Measurements from ENCODE around the gene C6orf163. TPM values are rescaled to one million over a fixed set of nuclear protein-coding genes. Genes with fewer than 3 reads are reported as not detected.

C6orf163 gene
- total and polyA plus RNA-seq, 2 donors (not counting 1 experiment from before 2014, with no cell fraction given): 0.57 to 10.0 TPM

DNA sequence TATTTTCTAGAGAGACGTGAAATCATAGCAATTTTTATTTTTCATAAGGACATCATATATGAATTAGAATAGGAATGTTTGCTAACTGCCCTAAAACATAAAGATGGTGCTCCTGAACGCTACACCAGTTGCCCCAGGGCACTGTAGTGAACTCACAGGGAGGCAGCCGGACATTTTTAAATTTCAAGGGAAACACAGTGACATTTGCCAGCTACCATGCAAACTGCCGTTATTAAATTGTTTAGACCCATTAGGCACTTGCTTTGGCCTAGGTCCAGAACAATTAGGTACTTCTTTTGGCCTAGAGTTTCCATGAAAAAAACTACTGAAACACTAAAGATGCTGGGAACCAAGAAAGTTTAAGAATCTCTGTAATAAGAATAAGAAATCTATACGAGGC lies 38.2 kb downstream of the C6orf163 start:
- Mint-ChIP-seq H3K27ac (no peak overlapping the region), H3K4me3 (no peak overlapping the region), H3K4me1 (peaks cover 10% of the 10 kb centered on the region), H3K9me3 (ENCODE audit: insufficient read depth) (no peaks in the 10 kb centered on the region), H3K27me3 (no peaks in the 10 kb centered on the region)
- WGBS (ENCODE audit: insufficient coverage): 100% methylated on average over 3 of the region's 5 CpGs
- Histone ChIP-seq H3K9ac (ENCODE audit: low read length) (no peak overlapping the region), H3K9me3 (ENCODE audit: control extremely low read depth in 1 of 3, control insufficient read depth in 2 of 3, insufficient read depth in 1 of 3, low read length in 2 of 3) (no peaks in the 10 kb centered on the region), H3K36me3 (replicated peaks in 1 of 2; ENCODE audit: control extremely low read depth in 1 of 2, control insufficient read depth in 1 of 2, extremely low read depth in 1 of 2, insufficient read depth in 2 of 2, low read length in 1 of 2) (no peaks in the 10 kb centered on the region), H3K27me3 (replicated peaks in 1 of 4; ENCODE audit: control extremely low read depth in 1 of 4, control insufficient read depth in 3 of 4, insufficient read depth in 4 of 4, low read length in 3 of 4) (no peaks in the 10 kb centered on the region), H3K79me2 (ENCODE audit: control insufficient read depth, insufficient read depth, low read length) (no peaks in the 10 kb centered on the region), H3K4me2 (replicated peaks; ENCODE audit: low read depth, low read length, poor library complexity, severe bottlenecking) (no peak overlapping the region), H4K20me1 (ENCODE audit: control insufficient read depth, insufficient read depth, low read length, poor library complexity, severe bottlenecking) (no peaks in the 10 kb centered on the region), H3K27ac (ENCODE audit: low read length in 2 of 2) (no peak overlapping the region), H3K4me1 (ENCODE audit: control insufficient read depth in 2 of 2, insufficient read depth in 2 of 2, low read length in 2 of 2) (peaks cover 7 to 10% of the 10 kb centered on the region in 2 donors), H3K4me3 (ENCODE audit: control extremely low read depth in 1 of 5, extremely low read depth in 1 of 5, insufficient read depth in 1 of 5, low read depth in 2 of 5, low read length in 4 of 5) (no peak overlapping the region), H2AFZ (ENCODE audit: insufficient read depth, low read depth, low read length, poor library complexity, severe bottlenecking) (no peak overlapping the region)
- DNase-seq (no peak), ATAC-seq (ENCODE audit: low read depth) (no peak)
- intact Hi-C loops (cut with micrococcal nuclease): no loop called here
- TF ChIP-seq, protein P1, sequence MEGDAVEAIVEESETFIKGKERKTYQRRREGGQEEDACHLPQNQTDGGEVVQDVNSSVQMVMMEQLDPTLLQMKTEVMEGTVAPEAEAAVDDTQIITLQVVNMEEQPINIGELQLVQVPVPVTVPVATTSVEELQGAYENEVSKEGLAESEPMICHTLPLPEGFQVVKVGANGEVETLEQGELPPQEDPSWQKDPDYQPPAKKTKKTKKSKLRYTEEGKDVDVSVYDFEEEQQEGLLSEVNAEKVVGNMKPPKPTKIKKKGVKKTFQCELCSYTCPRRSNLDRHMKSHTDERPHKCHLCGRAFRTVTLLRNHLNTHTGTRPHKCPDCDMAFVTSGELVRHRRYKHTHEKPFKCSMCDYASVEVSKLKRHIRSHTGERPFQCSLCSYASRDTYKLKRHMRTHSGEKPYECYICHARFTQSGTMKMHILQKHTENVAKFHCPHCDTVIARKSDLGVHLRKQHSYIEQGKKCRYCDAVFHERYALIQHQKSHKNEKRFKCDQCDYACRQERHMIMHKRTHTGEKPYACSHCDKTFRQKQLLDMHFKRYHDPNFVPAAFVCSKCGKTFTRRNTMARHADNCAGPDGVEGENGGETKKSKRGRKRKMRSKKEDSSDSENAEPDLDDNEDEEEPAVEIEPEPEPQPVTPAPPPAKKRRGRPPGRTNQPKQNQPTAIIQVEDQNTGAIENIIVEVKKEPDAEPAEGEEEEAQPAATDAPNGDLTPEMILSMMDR (IDR thresholded peaks at IDR 0.05): no peak
- TF ChIP-seq EZH2 (IDR thresholded peaks at IDR 0.05; ENCODE audit: borderline replicate concordance, insufficient read depth, low read depth, low read length, poor library complexity, severe bottlenecking): no peak
- ChIA-PET CTCF (no interaction called here), POLR2A (no interaction called here)

DNA sequence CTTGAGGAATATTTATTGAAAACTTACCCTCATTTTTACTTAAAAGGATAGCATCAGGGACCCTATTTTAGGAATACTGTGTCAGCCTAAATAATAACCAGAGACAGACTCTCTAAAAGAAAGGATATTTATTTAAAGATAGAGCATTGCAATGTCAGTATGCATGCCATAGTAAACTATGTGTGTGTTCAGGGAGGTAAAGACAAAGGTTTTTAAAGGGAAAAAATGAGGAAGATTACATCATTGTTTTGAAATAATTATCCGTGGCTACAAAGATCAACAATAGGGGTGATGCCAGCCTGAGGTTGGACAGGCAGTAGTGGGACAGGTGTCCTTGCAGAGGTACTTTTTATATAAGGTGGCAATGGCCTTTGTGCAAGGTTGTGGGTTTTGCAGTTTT lies 39.4 kb downstream of the C6orf163 start:
- DNase-seq (no peak), ATAC-seq (ENCODE audit: low read depth) (no peak)
- H3K4me3 ChIP-seq (ENCODE audit: control extremely low read depth in 1 of 5, extremely low read depth in 1 of 5, insufficient read depth in 1 of 5, low read depth in 2 of 5, low read length in 4 of 5): no peak overlapping the region
- H3K36me3 ChIP-seq (replicated peaks in 1 of 2; ENCODE audit: control extremely low read depth in 1 of 2, control insufficient read depth in 1 of 2, extremely low read depth in 1 of 2, insufficient read depth in 2 of 2, low read length in 1 of 2): no peaks in the 10 kb centered on the region
- no peaks in the 10 kb centered on the region for H3K27me3 ChIP-seq (replicated peaks in 1 of 4; ENCODE audit: control extremely low read depth in 1 of 4, control insufficient read depth in 3 of 4, insufficient read depth in 4 of 4, low read length in 3 of 4)
- no peaks in the 10 kb centered on the region for H3K27me3 Mint-ChIP-seq
- no peaks in the 10 kb centered on the region for H4K20me1 ChIP-seq (ENCODE audit: control insufficient read depth, insufficient read depth, low read length, poor library complexity, severe bottlenecking)
- H3K9me3 Mint-ChIP-seq (ENCODE audit: insufficient read depth): no peaks in the 10 kb centered on the region
- no peak overlapping the region for H3K27ac ChIP-seq (ENCODE audit: low read length in 2 of 2)
- no peak overlapping the region for H3K4me3 Mint-ChIP-seq
- peaks cover 2% of the 10 kb centered on the region for H3K4me1 Mint-ChIP-seq
- WGBS (ENCODE audit: insufficient coverage): 90% methylated on average over 1 of the region's 1 CpG
- no peak overlapping the region for H3K4me2 ChIP-seq (replicated peaks; ENCODE audit: low read depth, low read length, poor library complexity, severe bottlenecking)
- intact Hi-C loops (cut with micrococcal nuclease): no loop called here
- POLR2A ChIA-PET: no interaction called here
- H3K9me3 ChIP-seq (ENCODE audit: control extremely low read depth in 1 of 3, control insufficient read depth in 2 of 3, insufficient read depth in 1 of 3, low read length in 2 of 3): no peaks in the 10 kb centered on the region
- peaks cover 1 to 2% of the 10 kb centered on the region in 2 donors for H3K4me1 ChIP-seq (ENCODE audit: control insufficient read depth in 2 of 2, insufficient read depth in 2 of 2, low read length in 2 of 2)
- TF ChIP-seq, protein P1 (IDR thresholded peaks at IDR 0.05): no peak
- TF ChIP-seq EZH2 (IDR thresholded peaks at IDR 0.05; ENCODE audit: borderline replicate concordance, insufficient read depth, low read depth, low read length, poor library complexity, severe bottlenecking): no peak
- H3K27ac Mint-ChIP-seq: no peak overlapping the region
- CTCF ChIA-PET: no interaction called here
- no peak overlapping the region for H3K9ac ChIP-seq (ENCODE audit: low read length)
- no peaks in the 10 kb centered on the region for H3K79me2 ChIP-seq (ENCODE audit: control insufficient read depth, insufficient read depth, low read length)
- no peak overlapping the region for H2AFZ ChIP-seq (ENCODE audit: insufficient read depth, low read depth, low read length, poor library complexity, severe bottlenecking)

All from B cell (primary cell).